GM12878 (cell line): Measurements from ENCODE around the gene BUB3. TPM values are rescaled to one million over a fixed set of nuclear protein-coding genes. Genes with fewer than 3 reads are reported as not detected.

Experiments
- ATAC-seq: fragments of 200-7000 bp; cut with Tn5 transposase; 3 replicates; pipeline ENCODE4 v1.9.1; 2020; ENCODE audit warnings: mild to moderate bottlenecking, moderate library complexity
- BruUV-seq: library from RNA; stranded (reverse); fragments of 400-500 nt; replicated peaks from 2 replicates; lab custom pipeline; 2021; lab: Mats Ljungman, UMichigan
- CTCF ChIA-PET: fragments of 300-600 bp; sonication (Branson Sonifier 250); formaldehyde crosslinking; extraction: SDS; loops from one replicate; lab custom pipeline; 2021; ENCODE audit warnings: inconsistent platforms; lab: Yijun Ruan, JAX
- POLR2A ChIA-PET: fragments of 350-600 bp; formaldehyde crosslinking; extraction: SDS; loops from one replicate; lab custom pipeline; 2021; ENCODE audit warnings: inconsistent platforms; lab: Charles Lee
- RAD21 ChIA-PET: fragments of 300-600 bp; sonication (Branson Sonifier 250); formaldehyde crosslinking; loops from one replicate; lab custom pipeline; 2023; ENCODE audit warnings: antibody characterized with exemption; ENCODE audit not compliant: unreplicated experiment; lab: Charles Lee
- SMC1A ChIA-PET: fragments of 300-600 bp; sonication (Branson Sonifier 250); formaldehyde crosslinking; loops from one replicate; lab custom pipeline; 2023; ENCODE audit not compliant: unreplicated experiment, uncharacterized antibody; lab: Charles Lee
- DNase-seq: peaks from one replicate; pipeline ENCODE4 v3.0.0-alpha.2; 2011; ENCODE audit warnings: low read depth, low spot score
- FAIRE-seq: peaks from 3 replicates; lab custom pipeline; 2011; peaks lifted over from hg19 to GRCh38; lab: Jason Lieb, UNC
- H2AFZ ChIP-seq: 2 replicates; pipeline ENCODE4 v1.6.0; 2011; ENCODE audit warnings: low read depth, low read length, control low read depth; ENCODE audit not compliant: control insufficient read depth
- H3K27ac ChIP-seq: 2 replicates; pipeline ENCODE4 v1.5.1; 2011; ENCODE audit warnings: control low read depth; ENCODE audit not compliant: control insufficient read depth, insufficient read depth
- H3K27me3 ChIP-seq, 2 experiments: replicated peaks in 1 of 2; 2 replicates each; pipeline versions ENCODE4 v1.6.0 to v1.6.1; 2011; ENCODE audit warnings: low read length in 1 of 2; ENCODE audit not compliant: control insufficient read depth in 2 of 2, insufficient read depth in 2 of 2
- H3K36me3 ChIP-seq, 2 experiments: 2 replicates each; pipeline ENCODE4 v1.5.1; 2011; ENCODE audit warnings: low read length in 1 of 2; ENCODE audit not compliant: control insufficient read depth in 2 of 2, insufficient read depth in 2 of 2
- H3K4me1 ChIP-seq: 2 replicates; pipeline ENCODE4 v1.6.1; 2011; ENCODE audit warnings: mild to moderate bottlenecking, low read length, moderate library complexity, mixed read lengths; ENCODE audit not compliant: control insufficient read depth, insufficient read depth
- H3K4me2 ChIP-seq: 2 replicates; pipeline ENCODE4 v1.6.0; 2011; ENCODE audit warnings: control low read depth; ENCODE audit not compliant: control insufficient read depth, insufficient read depth
- H3K4me3 ChIP-seq: fragments of 200-600 bp; sonication (generic); 2 replicates; pipeline ENCODE4 v1.5.1; 2016
- H3K79me2 ChIP-seq: 2 replicates; pipeline ENCODE4 v1.6.0; 2011; ENCODE audit warnings: low read length; ENCODE audit not compliant: control insufficient read depth, insufficient read depth
- H3K9ac ChIP-seq: 2 replicates; pipeline ENCODE4 v1.8.0; 2011; ENCODE audit warnings: low read length, control low read depth, mixed read lengths; ENCODE audit not compliant: control insufficient read depth, insufficient read depth
- H3K9me3 ChIP-seq: replicated peaks from 3 replicates; pipeline ENCODE4 v1.5.1; 2011; ENCODE audit warnings: mild to moderate bottlenecking, low read length; ENCODE audit not compliant: control insufficient read depth, insufficient read depth
- H4K20me1 ChIP-seq: 2 replicates; pipeline ENCODE4 v1.6.0; 2011; ENCODE audit not compliant: control insufficient read depth, insufficient read depth
- CBX3 ChIP-seq: fragments of 200-600 bp; sonication (generic); IDR thresholded peaks from 2 replicates; pipeline ENCODE4 v1.6.1; 2016; ENCODE audit warnings: low read depth, borderline replicate concordance
- HCFC1 ChIP-seq: fragments of 150-350 bp; IDR thresholded peaks from 2 replicates; pipeline ENCODE4 v1.6.1; 2014; ENCODE audit warnings: low read length
- NBN ChIP-seq: fragments of 450-650 bp; IDR thresholded peaks from 2 replicates; pipeline ENCODE4 v1.6.1; 2016
- PML ChIP-seq: IDR thresholded peaks from 2 replicates; pipeline ENCODE4 v1.6.1; 2012; ENCODE audit warnings: low read length, inconsistent platforms
- RELB ChIP-seq: fragments of 450-650 bp; IDR thresholded peaks from 2 replicates; pipeline ENCODE4 v1.6.1; 2017; ENCODE audit warnings: low read depth, mild to moderate bottlenecking, moderate library complexity
- TBL1XR1 ChIP-seq: IDR thresholded peaks from 2 replicates; pipeline ENCODE4 v1.6.1; 2012; ENCODE audit warnings: low read depth, low read length, improper control_type of control experiment
- WGBS: methylation state at CpG from one replicate; pipeline ENCODE4 v1.1.6; 2016; ENCODE audit warnings: low lambda C conversion rate; ENCODE audit not compliant: insufficient replicate concordance, insufficient coverage; ENCODE audit errors: missing lambda C conversion rate; 5-methylcytosine and 5-hydroxymethylcytosine counted together
- in situ Hi-C: fragments of 300-500 bp; cut with MboI; formaldehyde crosslinking; loops from 9 replicates; pipeline ENCODE4 v1.14.3; 2018; ENCODE audit warnings: mixed read lengths
- intact Hi-C: fragments of 100-400 bp; cut with micrococcal nuclease; formaldehyde crosslinking; loops from one replicate; pipeline ENCODE4 v1.14.2; 2022; ENCODE audit not compliant: unreplicated experiment
- polyA plus RNA-seq, 11 experiments: library from polyadenylated mRNA; depleted of rRNA in 4 of 11; unstranded in 6 of 11; stranded (reverse) in 5 of 11; fragments of >200 nt; fragmentation: Nextera tagmentation in 4 of 11; fragmentation: Illumina TruSeq in 1 of 11; extraction: Ambion mirVana in 4 of 11; extraction: Trizol in 1 of 11; gene quantifications; 1 replicate in 1 of 11; 2 replicates in 10 of 11; pipeline versions ENCODE4 v1.2.1 to v1.2.3, GENCODE V29; 2011 to 2016; ENCODE audit warnings: inconsistent platforms in 2 of 11, missing spikeins in 2 of 11, low read depth in 1 of 11
- total RNA-seq, 4 experiments: library from RNA; depleted of rRNA in 3 of 4; stranded (reverse); fragments of >200 nt in 3 of 4; fragmentation: Illumina TruSeq in 1 of 4; extraction: Trizol in 1 of 4; gene quantifications; 2 replicates each; pipeline versions ENCODE4 v1.2.1 to v1.2.3, GENCODE V29; 2013 to 2021

Gene BUB3
- total and polyA plus RNA-seq, 10 of the 15 experiments (the other 5 are each of a cell fraction or from before 2014, with no cell fraction given), result 260 to 1,126 (median 441) TPM

GRCh38 chr10:123154092-123154710 lies at the start of gene BUB3 (continued):
- TF ChIP-seq NBN (peak; percentile 33), PML (peak; percentile 96), HCFC1 (peak; percentile 99), CBX3 (no peak), RELB (peak; percentile 57; the same call in 1 of the 2 replicates)
- TF ChIP-seq, all 136 proteins: peak for 59

- H3K4me3 ChIP-seq, result no peak overlapping the region
- no peak for FAIRE-seq
- SMC1A ChIA-PET, result no interaction called here
Observed at GRCh38 chr10:123109466-123109865, 44.7 kb upstream of the BUB3 start.

More at GRCh38 chr10:123109466-123109865, 44.7 kb upstream of the BUB3 start:
- ATAC-seq, result no peak
- in situ Hi-C loops (no loop called here), intact Hi-C loops (no loop called here)
- Histone ChIP-seq H3K27me3 (no peaks in the 10 kb centered on the region), H3K79me2 (no peaks in the 10 kb centered on the region), H3K4me2 (no peak overlapping the region), H3K9ac (no peak overlapping the region)
- ChIA-PET CTCF (no interaction called here), POLR2A (no interaction called here)
- 35% methylated on average over 7 of the region's 7 CpGs for WGBS
- no peak for TF ChIP-seq TBL1XR1
- TF ChIP-seq, all 136 proteins: peak for 0
- no peak overlapping the region for H3K27ac ChIP-seq
- RAD21 ChIA-PET, result no interaction called here
- no peak for DNase-seq
- H3K9me3 ChIP-seq, result no peaks in the 10 kb centered on the region
- H4K20me1 ChIP-seq, result no peaks in the 10 kb centered on the region
- BruUV-seq, result no TSS peak
- H2AFZ ChIP-seq, result no peak overlapping the region
- H3K4me1 ChIP-seq, result no peaks in the 10 kb centered on the region; the same call in 1 of the 2 replicates
- H3K36me3 ChIP-seq, result no peaks in the 10 kb centered on the region
